ENCODE data around the gene RASGRF2. TPM values are rescaled to one million over a fixed set of nuclear protein-coding genes. Genes with fewer than 3 reads are reported as not detected.

The RASGRF2 gene
- total and polyA plus RNA-seq, 2 of the 8 experiments (the other 6 are each of a cell fraction or from before 2014, with no cell fraction given): 2.6 to 29.5 TPM

DNA sequence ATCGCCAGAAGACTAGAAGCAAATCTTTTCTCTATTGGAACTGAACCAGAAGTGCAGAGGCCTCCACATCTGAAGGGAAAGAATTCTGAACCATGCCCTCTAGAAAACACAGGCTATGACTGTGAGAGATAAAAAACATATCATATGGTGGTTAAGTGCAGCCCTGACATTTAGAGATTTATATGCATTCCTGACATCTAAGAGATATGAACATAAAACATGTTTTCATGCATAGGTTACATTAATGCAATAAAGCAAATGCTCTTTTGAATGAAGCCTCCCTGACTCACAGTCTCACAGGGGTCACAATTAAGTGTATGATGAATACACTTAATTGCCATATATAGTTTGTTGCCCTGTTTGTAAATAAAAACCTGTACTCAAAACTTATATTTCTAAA lies 244.0 kb downstream of the RASGRF2 start:
- CTCF ChIA-PET (ENCODE audit: partially characterized antibody): interaction anchor here (1.0 to 5.0 kb wide), 9 partner anchors 11 to 268 kb away, joined by 3 to 64 read pairs (median 6); no protein-coding TSS in a partner anchor
- H3K4me2 ChIP-seq (ENCODE audit: insufficient read depth in 1 of 2, low read depth in 2 of 2, low read length in 2 of 2): no peak overlapping the region
- 92% methylated on average over 1 of the region's 1 CpG; no CpG with 5 or more reads in 1 of the 2 experiments for WGBS, 2 experiments (ENCODE audit: extremely low coverage in 1 of 2, insufficient coverage in 1 of 2, insufficient read length in 1 of 2, insufficient replicate concordance in 2 of 2, low coverage in 1 of 2, low lambda C conversion rate in 2 of 2, missing lambda C conversion rate in 1 of 2)

More for the DNA sequence above, 244.0 kb downstream of the RASGRF2 start:
- H2BK12ac ChIP-seq (ENCODE audit: low read depth, low read length): no peak overlapping the region
- H3K23me2 ChIP-seq (ENCODE audit: low read depth, low read length): no peaks in the 10 kb centered on the region
- no peaks in the 10 kb centered on the region for H3K79me2 ChIP-seq (ENCODE audit: control insufficient read depth in 1 of 2, insufficient read depth in 2 of 2, low read length in 2 of 2)
- no peaks in the 10 kb centered on the region for H3K27me3 ChIP-seq (replicated peaks in 1 of 4; ENCODE audit: control insufficient read depth in 3 of 4, extremely low read depth in 1 of 4, insufficient read depth in 3 of 4, low read length in 3 of 4)
- H2BK20ac ChIP-seq (ENCODE audit: low read length): no peak overlapping the region
- H3K36me3 ChIP-seq (ENCODE audit: control insufficient read depth in 2 of 4, insufficient read depth in 4 of 4, low read length in 3 of 4): no peaks in the 10 kb centered on the region
- H3K9me3 ChIP-seq (ENCODE audit: insufficient read depth in 2 of 2, low read depth in 1 of 2, low read length in 1 of 2): no peaks in the 10 kb centered on the region
- H4K5ac ChIP-seq (ENCODE audit: insufficient read length, low read depth, low read length): no peak overlapping the region
- H3K23ac ChIP-seq (ENCODE audit: insufficient read length): no peak overlapping the region
- no peak overlapping the region for H2AFZ ChIP-seq (ENCODE audit: low read length)
- no peak overlapping the region for H2BK120ac ChIP-seq (replicated peaks; ENCODE audit: low read depth, low read length)
- no peak overlapping the region for H3K4ac ChIP-seq (replicated peaks; ENCODE audit: insufficient read length, low read depth, low read length)
- H4K20me1 ChIP-seq (replicated peaks in 1 of 2; ENCODE audit: control insufficient read depth in 1 of 2, insufficient read depth in 2 of 2, low read length in 2 of 2): no peaks in the 10 kb centered on the region
- FAIRE-seq (no peak), DNase-seq (ENCODE audit: low read depth in 1 of 2, low spot score in 2 of 2) (no peak)
- no peak overlapping the region for H3K4me3 ChIP-seq (ENCODE audit: extremely low read depth in 1 of 4, insufficient read depth in 2 of 4, low read depth in 3 of 4, low read length in 4 of 4)
- H2AK5ac ChIP-seq (ENCODE audit: low read depth, low read length): no peak overlapping the region
- H3K18ac ChIP-seq (ENCODE audit: extremely low read depth, low read length): no peak overlapping the region
- no peaks in the 10 kb centered on the region; the same call in 1 of the 2 replicates for H3K79me1 ChIP-seq (ENCODE audit: low read depth, low read length)
- no peak overlapping the region for H2BK15ac ChIP-seq (ENCODE audit: low read length)
- no peak overlapping the region for H3K9ac ChIP-seq (replicated peaks in 1 of 4; ENCODE audit: extremely low read depth in 1 of 4, low read depth in 3 of 4, low read length in 3 of 4)
- H2BK5ac ChIP-seq (ENCODE audit: low read depth, low read length): no peak overlapping the region
- H3K56ac ChIP-seq (replicated peaks; ENCODE audit: insufficient read length, low read depth, low read length): no peak overlapping the region
- no peak overlapping the region for H4K91ac ChIP-seq (replicated peaks; ENCODE audit: insufficient read length, low read length)
- no peak for TF ChIP-seq EP300 (IDR thresholded peaks at IDR 0.05; ENCODE audit: borderline replicate concordance in 1 of 2, low read depth in 2 of 2, low read length in 2 of 2)
- TF ChIP-seq, protein P1, sequence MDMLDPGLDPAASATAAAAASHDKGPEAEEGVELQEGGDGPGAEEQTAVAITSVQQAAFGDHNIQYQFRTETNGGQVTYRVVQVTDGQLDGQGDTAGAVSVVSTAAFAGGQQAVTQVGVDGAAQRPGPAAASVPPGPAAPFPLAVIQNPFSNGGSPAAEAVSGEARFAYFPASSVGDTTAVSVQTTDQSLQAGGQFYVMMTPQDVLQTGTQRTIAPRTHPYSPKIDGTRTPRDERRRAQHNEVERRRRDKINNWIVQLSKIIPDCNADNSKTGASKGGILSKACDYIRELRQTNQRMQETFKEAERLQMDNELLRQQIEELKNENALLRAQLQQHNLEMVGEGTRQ (IDR thresholded peaks at IDR 0.05; ENCODE audit: low read length): no peak
- no peak for TF ChIP-seq JUN (IDR thresholded peaks at IDR 0.05; ENCODE audit: low read depth, low read length)
- no peak overlapping the region for H3K14ac ChIP-seq (ENCODE audit: insufficient read length)
- H4K8ac ChIP-seq (ENCODE audit: extremely low read depth, insufficient read depth, low read length): no peak overlapping the region
- no peak overlapping the region for H3K27ac ChIP-seq (ENCODE audit: low read depth, low read length)
- POLR2A ChIA-PET (ENCODE audit: partially characterized antibody): no interaction called here
- H3K4me1 ChIP-seq (replicated peaks in 1 of 4; ENCODE audit: control insufficient read depth in 3 of 4, insufficient read depth in 4 of 4, low read length in 3 of 4): no peaks in the 10 kb centered on the region

Data from H1 (cell line).